ENCODE data around the gene CDC42SE2.

- TF ChIP-seq, protein P1, sequence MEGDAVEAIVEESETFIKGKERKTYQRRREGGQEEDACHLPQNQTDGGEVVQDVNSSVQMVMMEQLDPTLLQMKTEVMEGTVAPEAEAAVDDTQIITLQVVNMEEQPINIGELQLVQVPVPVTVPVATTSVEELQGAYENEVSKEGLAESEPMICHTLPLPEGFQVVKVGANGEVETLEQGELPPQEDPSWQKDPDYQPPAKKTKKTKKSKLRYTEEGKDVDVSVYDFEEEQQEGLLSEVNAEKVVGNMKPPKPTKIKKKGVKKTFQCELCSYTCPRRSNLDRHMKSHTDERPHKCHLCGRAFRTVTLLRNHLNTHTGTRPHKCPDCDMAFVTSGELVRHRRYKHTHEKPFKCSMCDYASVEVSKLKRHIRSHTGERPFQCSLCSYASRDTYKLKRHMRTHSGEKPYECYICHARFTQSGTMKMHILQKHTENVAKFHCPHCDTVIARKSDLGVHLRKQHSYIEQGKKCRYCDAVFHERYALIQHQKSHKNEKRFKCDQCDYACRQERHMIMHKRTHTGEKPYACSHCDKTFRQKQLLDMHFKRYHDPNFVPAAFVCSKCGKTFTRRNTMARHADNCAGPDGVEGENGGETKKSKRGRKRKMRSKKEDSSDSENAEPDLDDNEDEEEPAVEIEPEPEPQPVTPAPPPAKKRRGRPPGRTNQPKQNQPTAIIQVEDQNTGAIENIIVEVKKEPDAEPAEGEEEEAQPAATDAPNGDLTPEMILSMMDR (IDR thresholded peaks at IDR 0.05), result no peak
- TF ChIP-seq ZFX (IDR thresholded peaks at IDR 0.05; ENCODE audit: borderline replicate concordance), result no peak
Measured at GRCh38 chr5:131328536-131329285, 64.9 kb downstream of the CDC42SE2 start.
